IPS-11a (cell line): ENCODE data around the gene KLHL28.
A peak's percentile ranks its signal among the peaks of the same experiment; 100 is the strongest.
"Not testable (repeated sequence)": the region's sequence is repeated elsewhere in the genome, so short reads cannot be mapped to it uniquely, and the experiment has no call there.

Experiments used
- H3K4me3 ChIP-seq: one replicate; pipeline ENCODE4 v1.5.1; 2013; ENCODE audit warnings: low read depth, low read length, control low read depth

The KLHL28 gene

GRCh38 chr14:44897041-44897844 is 64.5 kb downstream of the KLHL28 start:
- H3K4me3 ChIP-seq = peak overlapping the region; percentile 78

- no peak overlapping the region for H3K4me3 ChIP-seq
These were observed 65.3 kb downstream of the KLHL28 start for GRCh38 chr14:44896275-44897040.

- H3K4me3 ChIP-seq = no peak overlapping the region
These were observed 66.0 kb downstream of the KLHL28 start for GRCh38 chr14:44895716-44896115.

GRCh38 chr14:44893535-44893934 is 68.2 kb downstream of the KLHL28 start:
- H3K4me3 ChIP-seq = no peak overlapping the region

GRCh38 chr14:44891726-44892372 is 69.9 kb downstream of the KLHL28 start:
- not testable (repeated sequence) for H3K4me3 ChIP-seq

GRCh38 chr14:44889595-44890471 is 71.9 kb downstream of the KLHL28 start:
- H3K4me3 ChIP-seq = no peak overlapping the region

GRCh38 chr14:44887596-44887955 is 74.2 kb downstream of the KLHL28 start:
- no peak overlapping the region for H3K4me3 ChIP-seq

- H3K4me3 ChIP-seq = no peak overlapping the region
These were observed 74.7 kb downstream of the KLHL28 start for GRCh38 chr14:44886860-44887595.

- H3K4me3 ChIP-seq = no peak overlapping the region
These were observed 81.0 kb downstream of the KLHL28 start for GRCh38 chr14:44880791-44881190.
